ENCODE measurements around the gene PRAMEF17.
"Not testable (repeated sequence)": the region's sequence is repeated elsewhere in the genome, so short reads cannot be mapped to it uniquely, and the experiment has no call there.

DNA sequence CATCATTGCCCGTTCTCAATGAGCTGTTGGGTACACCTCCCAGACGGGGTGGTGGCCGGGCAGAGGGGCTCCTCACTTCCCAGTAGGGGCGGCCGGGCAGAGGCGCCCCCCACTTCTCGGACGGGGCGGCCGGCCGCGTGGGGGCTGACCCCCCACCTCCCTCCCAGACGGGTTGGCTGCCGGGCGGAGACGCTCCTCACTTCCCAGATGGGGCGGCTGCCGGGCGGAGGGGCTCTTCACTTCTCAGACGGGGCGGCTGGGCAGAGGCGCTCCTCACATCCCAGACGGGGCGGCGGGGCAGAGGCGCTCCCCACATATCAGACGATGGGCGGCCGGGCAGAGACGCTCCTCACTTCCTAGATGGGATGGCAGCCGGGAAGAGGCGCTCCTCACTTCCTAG, 5.3 kb downstream of the PRAMEF17 start:
- TF ChIP-seq, protein P1, sequence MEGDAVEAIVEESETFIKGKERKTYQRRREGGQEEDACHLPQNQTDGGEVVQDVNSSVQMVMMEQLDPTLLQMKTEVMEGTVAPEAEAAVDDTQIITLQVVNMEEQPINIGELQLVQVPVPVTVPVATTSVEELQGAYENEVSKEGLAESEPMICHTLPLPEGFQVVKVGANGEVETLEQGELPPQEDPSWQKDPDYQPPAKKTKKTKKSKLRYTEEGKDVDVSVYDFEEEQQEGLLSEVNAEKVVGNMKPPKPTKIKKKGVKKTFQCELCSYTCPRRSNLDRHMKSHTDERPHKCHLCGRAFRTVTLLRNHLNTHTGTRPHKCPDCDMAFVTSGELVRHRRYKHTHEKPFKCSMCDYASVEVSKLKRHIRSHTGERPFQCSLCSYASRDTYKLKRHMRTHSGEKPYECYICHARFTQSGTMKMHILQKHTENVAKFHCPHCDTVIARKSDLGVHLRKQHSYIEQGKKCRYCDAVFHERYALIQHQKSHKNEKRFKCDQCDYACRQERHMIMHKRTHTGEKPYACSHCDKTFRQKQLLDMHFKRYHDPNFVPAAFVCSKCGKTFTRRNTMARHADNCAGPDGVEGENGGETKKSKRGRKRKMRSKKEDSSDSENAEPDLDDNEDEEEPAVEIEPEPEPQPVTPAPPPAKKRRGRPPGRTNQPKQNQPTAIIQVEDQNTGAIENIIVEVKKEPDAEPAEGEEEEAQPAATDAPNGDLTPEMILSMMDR (IDR thresholded peaks at IDR 0.05) = not testable (repeated sequence)
- TF ChIP-seq POLR2A (IDR thresholded peaks at IDR 0.05) = not testable (repeated sequence)

All from lower leg skin (tissue), 3 donors.